HG03066 (cell line): ENCODE measurements around the gene TRAF2.

Experiments used
- ATAC-seq: cut with Tn5 transposase; IDR thresholded peaks from one replicate; pipeline ENCODE4 v1.9.1; 2021; ENCODE audit warnings: low read depth; ENCODE audit not compliant: unreplicated experiment

Gene TRAF2

DNA sequence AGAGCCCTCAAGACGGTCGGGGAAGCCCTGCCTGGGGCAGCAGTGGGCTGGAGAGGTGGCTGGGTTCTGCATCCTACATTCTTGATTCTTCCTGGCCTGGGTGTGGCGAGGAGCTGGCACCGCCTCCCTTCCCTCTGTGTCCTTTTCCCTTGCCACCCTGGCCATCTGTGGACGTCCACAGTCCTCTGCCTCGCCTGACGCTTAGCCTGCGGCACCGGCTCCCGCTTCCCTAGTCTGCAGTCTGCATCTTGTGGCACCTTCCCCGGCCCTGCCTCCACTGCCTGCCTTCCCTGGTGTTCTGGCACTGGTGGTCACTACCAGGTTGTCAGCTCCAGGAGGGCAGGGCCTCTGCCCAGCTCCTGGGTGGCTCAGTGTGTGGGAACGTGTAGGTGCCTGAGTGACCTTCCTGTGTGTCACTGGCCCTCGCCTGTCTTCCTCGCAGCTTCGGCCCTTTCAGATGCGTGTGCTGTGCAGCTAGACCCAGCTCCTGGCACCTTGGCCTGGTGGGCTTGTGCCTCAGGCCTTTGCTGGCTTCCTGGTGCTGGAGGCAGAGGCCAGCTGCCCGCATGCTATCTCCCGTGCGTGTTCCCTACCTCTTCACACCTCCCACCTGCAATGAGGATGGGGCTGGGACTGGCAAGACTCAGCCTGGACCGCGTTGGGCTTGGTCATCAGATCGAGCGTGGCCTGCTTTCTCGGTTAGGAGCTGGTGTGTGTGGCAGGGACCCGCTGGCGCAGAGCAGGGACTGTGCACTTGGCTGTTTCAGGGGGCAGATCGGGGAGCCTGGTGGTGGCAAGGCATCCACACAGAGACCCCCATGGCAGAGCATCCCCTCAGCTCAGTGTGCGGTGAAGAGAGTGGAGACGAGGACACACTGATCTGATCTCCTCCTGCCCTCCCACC is 20.9 kb downstream of the TRAF2 start:
- no peak for ATAC-seq

DNA sequence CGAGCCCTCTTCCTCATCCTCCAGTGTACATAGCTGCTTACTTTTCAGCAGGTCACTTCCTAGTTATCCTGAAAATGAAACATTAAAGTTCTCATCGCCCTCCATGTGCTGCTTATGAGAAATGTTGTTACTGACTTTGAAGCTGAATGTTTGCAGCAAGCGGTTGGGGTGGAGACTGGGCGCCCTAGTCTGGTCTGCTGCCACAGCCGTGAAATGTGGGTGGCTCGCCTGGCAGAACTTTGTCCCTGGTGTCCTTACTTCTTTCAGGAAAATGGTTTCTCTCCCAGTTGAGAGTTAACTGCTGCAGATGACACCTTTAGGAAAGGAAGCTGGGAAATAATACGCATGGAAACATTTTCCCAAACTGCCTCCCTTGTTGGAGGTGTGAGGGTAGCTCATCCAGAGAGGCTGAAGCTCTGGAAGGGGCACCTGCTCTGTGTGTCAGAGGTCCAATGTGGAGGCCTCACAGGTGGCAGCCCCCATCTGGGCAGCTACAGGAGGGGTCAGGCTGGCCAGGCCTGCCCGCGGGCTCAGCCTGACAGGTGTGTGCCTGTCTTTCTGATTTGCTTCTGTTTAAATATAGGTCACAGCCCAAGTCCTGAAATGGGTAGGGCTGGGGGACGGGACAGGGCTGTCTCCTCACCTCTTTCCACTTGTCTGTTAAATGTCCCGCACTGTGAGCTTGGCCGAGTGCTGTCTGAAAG is 24.0 kb downstream of the TRAF2 start:
- no peak for ATAC-seq

DNA sequence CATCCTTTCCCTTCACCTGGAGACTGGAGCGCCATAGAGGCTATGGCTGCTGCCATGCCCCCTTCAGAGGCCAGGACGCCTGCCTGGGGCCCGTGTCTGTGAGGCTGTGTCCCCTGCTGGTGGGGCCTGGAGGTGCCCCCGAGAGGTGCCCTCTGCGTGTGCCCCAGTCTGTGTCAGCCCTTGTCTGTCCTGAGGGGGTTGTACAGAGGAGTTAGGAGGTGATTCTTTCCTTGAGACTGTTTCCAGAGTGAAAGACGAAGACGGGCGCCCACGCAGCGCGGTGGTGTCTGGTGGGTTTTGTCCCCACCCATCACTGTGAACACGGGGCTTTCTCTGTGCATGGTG is 24.6 kb downstream of the TRAF2 start:
- ATAC-seq, result no peak

DNA sequence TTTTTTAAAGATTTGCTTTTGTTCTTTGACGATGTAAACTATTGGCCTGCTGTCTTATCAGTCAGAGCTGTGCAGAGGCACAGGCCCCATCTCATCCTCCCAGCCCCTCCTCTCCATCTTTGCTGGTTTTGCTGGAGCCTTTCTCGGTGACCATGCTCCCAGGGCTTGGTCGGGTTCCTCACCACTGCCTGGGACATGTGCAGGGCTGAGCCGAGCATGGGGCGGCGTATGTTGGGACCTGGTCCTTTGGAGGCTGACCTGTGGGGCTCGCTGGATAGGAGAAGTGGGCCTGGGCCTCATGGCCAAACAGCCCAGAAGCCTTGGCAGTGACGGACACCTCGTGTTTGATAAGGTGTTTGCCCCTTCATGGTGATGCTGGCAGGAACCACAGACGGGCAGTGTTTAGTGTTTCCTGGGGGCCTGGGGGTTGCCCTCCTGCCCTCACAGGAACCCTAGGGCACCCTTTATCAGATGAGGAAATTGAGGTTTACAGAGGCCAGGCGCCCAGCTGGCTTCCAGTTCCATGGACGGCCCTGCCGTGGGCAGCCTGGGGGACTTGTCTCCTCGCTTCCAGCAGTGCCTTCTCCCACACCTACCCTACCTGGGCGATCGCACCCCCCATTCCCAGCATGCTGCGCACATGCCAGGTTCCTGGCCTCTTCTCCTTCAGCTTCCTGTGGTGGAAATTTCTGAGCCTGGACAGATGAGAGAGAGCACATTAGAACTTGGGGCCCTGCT is 27.6 kb downstream of the TRAF2 start:
- no peak for ATAC-seq

DNA sequence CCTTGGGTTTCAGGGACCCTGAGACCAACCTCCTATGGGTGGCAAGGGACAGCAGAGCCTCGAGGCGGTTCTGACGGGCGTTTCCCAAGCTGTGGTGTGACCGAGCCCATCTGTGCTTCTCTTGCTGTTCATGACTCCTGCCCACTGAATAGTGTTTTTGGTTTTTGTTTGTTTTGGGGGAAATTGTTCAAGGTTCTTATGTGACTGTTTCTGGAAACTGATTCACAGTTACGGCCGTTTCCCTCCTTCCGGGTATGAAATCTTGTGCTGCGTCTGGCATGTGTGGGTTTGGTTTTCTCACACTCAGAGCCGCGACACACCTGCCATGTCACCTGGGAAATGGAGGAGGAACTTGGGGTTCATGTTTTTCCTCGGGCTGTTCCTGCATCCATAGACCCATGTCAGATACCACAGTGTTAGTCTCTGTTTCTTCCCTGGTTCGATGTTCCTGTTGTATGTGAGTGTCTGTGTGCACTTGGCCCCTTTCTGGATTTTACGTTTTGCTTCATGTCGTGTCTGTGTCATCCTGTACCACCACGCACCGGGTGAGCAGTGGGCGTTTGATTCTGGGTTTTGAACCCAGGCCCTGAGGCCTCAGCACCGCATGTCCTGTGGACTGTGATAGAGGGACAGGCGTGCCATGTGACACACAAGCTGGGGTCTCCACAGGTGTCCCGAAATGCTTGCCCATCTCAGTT is 29.5 kb downstream of the TRAF2 start:
- ATAC-seq, result no peak

DNA sequence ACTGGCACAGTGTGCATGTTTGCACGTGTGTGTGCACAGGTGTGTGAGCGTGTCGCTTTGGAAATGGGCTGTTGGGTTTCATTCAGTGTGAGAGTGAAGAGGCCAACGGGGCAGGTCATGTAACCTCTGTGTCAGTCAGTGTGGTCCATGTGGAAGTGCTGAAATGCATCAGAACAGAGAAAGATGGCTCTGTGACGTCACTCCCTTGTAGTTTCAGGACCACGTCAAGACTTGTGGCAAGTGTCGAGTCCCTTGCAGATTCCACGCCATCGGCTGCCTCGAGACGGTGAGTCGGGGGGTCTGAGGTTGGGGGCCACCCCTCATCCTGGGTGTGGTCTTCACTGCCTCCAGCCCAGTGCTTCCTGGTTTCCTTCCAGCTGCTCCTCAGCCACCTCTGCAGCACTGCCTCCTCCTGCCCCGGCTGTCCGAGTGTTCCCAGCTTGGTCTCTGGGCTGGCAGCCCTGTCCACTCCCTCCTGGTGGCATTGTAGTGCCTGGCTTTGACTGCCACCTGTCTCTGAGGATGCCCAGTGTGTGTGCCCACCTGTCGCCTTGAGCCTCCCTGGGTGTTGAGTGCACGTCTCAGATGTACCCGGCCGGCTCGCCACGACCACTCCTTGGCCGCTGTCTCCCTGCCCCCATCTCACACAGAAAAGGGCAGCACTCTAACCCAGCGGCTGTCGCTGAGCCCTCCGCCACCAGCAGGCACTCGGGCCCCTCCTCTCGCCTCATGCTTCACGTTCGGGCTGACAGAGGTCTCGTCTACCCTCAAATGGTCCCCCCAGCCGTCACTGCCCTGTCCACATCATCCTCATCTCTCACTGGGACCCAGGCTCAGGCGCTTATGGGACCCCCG is 30.2 kb downstream of the TRAF2 start:
- ATAC-seq, result no peak

DNA sequence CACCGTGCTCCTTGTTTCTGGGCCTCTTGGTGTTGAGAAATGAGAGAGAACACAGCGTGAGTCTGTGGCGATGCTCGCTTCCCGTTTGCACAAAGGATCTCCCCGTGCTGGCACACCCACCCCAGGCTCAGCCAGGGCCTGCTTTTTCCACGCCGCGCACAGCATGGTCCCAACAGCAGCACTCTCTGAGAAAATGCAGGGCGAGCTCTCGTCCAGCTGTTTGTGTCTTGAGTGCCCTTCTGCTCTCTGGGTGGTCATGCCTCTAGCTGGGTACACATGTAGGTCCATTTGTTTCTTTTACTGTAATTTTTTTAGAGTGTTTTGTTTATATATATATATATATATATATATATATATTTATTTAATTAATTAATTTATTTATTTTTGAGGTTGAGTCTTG is 31.6 kb downstream of the TRAF2 start:
- ATAC-seq, result no peak

DNA sequence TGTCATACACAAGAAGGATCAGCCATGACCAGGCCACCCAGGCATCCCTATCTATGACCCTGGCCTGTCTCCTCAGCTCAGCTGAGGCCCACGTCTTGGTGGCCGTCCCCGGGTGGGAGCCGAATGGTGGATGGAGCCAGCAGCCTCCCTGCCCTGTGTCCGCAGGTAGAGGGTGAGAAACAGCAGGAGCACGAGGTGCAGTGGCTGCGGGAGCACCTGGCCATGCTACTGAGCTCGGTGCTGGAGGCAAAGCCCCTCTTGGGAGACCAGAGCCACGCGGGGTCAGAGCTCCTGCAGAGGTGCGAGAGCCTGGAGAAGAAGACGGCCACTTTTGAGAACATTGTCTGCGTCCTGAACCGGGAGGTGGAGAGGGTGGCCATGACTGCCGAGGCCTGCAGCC is 33.8 kb downstream of the TRAF2 start:
- ATAC-seq, result no peak

DNA sequence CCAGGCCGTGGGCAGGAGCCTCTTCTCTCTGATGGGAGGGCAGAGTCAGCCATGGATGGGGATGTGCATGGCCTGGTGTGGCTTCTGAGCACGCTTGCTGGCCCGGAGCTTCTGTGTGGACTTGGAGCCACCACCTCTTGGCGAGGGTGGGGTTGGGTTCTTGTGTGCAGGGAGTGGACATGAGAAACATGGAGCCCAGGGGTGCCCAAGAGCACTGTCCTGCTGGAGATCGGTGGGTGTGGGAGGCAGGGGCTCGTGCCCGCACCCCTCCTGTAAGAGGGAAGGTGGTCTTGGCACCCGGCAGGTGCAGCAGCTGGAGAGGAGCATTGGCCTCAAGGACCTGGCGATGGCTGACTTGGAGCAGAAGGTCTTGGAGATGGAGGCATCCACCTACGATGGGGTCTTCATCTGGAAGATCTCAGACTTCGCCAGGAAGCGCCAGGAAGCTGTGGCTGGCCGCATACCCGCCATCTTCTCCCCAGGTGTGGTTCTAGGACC is 34.5 kb downstream of the TRAF2 start:
- no peak for ATAC-seq

DNA sequence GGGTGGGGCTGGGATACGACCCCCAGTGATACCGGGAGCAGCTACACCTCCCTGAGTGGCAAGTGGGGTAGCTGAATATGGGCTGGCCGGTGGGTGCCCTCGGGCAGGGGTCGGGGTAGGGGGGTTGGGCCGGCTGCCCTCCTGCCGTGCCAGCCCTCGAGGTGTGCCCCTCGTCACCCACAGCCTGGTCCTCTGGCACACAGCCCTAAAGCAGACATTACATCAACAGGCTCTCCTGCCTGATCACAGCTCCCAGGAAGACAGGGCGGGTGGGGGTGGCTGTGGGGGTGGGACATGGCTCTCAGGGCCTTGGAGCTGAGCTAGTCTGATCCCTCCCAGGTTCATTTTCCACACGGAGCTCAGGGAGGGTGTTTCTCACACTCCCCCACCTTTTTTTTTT is 35.0 kb downstream of the TRAF2 start:
- ATAC-seq, result no peak

DNA sequence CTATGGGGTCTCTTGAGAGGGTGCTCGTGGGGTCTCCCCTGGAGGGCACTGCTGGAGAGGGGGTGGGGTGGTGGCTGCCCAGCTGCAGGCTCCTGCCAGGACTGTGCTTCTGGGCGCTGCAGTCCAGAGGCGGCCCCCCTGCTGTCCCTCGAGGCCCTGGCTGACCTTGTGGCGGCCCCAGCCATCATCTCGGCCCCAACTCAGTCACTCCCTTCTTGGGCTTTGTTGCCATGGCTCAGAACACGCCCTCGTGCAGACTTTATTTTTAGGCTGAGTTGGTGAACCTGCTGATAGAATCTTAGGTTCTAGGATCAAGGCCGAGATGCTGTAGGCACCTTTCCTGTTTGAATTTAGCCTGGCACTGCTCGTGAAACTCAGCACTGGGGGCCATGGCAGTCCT is 35.4 kb downstream of the TRAF2 start:
- ATAC-seq, result no peak

DNA sequence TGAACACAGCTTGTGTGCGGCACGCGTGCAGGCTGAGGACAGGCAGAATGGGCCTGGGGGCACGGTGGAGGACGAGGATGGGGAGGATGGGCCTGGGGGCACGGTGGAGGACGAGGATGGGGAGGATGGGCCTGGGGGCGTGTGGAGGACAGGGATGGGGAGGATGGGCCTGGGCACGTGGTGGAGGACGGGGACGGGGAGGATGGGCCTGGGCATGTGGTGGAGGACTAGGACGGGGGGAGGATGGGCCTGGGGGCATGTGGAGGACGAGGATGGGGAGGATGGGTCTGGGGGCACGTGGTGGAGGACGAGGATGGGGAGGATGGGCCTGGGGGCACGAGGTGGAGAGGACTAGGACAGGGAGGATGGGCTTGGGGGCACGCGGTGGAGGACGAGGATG is 36.2 kb downstream of the TRAF2 start:
- ATAC-seq, result no peak

DNA sequence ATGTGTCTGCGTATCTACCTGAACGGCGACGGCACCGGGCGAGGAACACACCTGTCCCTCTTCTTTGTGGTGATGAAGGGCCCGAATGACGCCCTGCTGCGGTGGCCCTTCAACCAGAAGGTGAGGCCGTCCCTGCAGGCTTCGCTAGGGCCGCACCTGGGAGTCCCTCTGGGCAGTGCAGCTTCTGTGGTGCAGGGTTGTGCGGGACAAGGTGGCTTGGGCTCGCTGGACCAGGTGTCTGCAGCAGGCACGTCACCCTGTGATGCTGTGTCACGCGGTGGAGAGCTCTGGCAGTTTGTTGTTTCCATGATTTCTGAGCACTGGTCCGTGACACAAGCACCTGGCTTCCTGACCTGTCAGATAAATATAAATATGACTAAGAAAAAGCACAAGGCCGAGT is 37.6 kb downstream of the TRAF2 start:
- no peak for ATAC-seq

DNA sequence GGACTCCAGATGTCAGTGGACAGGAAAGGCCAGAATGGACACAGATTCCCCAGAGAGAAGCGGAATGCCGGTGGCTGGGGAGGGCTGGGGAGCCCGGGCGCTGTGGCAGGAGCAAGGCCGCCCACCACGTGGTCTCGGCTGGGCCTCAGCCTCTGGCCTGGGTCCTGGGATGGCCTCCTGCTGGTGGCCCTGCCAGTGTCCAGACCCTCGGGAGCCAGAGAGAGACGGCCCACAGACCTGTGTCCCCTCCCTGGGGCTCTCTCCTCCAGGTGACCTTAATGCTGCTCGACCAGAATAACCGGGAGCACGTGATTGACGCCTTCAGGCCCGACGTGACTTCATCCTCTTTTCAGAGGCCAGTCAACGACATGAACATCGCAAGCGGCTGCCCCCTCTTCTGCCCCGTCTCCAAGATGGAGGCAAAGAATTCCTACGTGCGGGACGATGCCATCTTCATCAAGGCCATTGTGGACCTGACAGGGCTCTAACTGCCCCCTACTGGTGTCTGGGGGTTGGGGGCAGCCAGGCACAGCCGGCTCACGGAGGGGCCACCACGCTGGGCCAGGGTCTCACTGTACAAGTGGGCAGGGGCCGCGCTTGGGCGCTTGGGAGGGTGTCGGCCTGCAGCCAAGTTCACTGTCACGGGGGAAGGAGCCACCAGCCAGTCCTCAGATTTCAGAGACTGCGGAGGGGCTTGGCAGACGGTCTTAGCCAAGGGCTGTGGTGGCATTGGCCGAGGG is 39.3 kb downstream of the TRAF2 start:
- ATAC-seq, result no peak

DNA sequence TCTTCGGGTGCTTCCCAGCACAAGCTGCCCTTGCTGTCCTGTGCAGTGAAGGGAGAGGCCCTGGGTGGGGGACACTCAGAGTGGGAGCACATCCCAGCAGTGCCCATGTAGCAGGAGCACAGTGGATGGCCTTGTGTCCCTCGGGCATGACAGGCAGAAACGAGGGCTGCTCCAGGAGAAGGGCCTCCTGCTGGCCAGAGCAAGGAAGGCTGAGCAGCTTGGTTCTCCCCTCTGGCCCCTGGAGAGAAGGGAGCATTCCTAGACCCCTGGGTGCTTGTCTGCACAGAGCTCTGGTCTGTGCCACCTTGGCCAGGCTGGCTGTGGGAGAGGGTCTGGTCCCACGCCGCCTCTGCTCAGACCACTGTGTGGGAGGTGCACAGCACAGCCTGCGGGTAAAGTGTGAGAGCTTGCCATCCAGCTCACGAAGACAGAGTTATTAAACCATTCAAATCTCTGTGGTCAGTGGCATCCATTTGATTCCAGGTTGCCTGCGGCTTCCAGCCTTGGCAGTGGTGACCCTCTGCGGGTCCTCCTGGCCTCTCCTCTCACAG is 39.9 kb downstream of the TRAF2 start:
- ATAC-seq, result no peak

DNA sequence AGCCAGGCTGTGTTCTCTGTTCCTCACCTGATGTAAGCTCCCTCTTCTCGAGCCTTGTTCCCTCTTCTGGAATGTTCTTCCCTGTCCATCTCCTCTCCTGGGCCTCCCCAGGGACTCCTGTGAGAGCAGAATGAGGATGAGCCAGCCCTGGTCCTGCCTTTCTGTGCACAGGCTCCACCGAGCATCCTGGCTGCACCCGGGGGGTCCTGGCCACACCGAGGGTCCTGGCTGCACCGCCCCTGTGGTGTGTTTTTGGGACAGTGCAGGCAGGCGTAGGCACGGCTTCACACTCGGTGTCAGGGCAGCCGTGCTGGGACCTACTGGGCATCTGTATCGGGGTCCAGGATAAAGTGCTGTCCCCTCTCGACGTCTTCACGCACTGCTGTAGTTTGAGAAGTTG is 40.4 kb downstream of the TRAF2 start:
- no peak for ATAC-seq

DNA sequence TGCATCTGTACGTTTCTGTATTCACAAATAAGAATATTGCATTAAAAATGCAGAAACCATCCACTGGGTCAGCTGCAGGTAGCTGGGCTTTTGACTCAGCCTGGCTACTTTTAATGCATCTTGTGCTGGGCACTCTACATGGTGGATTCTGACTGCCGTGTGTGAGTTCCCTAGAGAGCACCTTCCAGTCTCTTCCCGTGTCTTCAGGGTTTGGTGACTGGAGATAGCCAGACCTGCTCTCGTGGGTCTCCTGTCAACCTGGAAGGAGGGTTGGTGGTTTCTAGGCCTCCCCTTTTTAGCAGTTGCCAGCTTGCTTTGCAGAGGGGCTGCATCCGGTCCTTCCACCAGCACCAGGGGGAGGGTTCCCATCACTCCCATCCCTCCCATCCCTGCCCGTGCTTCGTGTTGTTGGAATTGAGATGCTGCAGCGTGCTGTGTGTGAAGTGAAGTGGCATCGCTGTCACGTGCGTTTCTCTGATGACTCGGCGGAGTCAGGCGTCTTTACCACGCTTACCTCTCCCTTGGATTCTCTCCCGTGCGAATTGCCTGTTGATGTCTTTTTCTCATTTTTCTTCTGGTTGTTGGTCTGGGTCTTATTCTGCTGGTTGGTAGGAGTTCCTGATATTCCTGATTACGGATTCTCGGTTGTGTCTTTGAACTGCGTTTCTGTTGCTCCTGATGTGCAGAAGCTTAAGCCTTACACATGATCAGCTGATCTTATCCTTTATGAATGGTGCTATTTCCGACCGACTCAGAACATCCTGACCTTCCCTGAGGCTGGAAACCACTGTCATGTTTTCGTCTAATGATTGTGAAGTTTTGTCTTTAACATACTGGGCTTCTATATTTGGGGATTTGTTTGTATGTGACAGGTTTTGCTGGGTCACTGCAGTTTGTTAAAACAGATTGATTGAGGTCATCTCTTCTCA is 41.3 kb downstream of the TRAF2 start:
- ATAC-seq, result no peak

DNA sequence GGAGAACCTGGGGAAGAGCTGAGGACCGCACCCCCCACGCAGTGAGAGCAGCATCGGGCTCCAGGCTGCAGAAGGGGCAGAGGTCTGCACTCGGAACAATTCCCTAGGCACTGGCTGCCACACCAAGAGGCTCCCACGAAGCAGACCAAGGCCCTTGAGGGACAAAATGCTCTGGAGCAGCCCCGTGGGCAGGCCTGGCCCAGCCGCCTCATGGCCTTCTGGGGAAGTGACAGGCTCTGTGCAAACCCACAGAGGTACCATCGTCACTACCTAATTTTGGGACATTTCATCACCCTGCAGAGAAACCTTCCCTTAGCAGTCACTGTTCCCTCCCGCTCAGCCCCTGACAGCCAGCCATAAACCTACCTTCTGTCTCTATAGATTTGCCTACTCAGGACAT is 42.3 kb downstream of the TRAF2 start:
- no peak for ATAC-seq
